SKM-1 treated with dmso at 0.1 percent for 144 hours (cell line): ENCODE results near the gene BABAM2.

Experiments
- DNase-seq: peaks from one replicate; lab custom pipeline; 2025; ENCODE audit not compliant: unreplicated experiment; lab: John Stamatoyannopoulos, UW

The BABAM2 gene

GRCh38 chr2:28350791-28351285 lies 460.3 kb downstream of the BABAM2 start:
- DNase-seq: no peak

DNA sequence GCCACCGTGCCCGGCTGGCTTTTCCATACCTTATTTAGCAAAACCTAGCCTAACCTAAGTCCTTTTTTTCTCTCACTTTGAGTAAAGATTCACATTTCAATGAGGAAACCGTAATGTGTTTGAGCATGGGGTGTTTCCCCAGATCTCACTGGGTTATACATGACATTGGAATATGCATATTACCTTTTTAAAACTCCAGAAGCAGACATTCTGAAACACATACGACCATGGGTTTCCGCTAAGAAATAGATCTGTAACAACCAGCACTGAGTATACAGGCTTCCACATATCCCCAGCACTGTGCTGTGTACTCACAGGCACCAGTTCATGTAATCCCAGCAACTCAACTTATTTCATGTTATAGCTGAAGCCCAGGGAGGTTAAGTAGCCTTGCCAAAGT lies 461.1 kb downstream of the BABAM2 start:
- DNase-seq: no peak

- no peak for DNase-seq
These were observed 461.6 kb downstream of the BABAM2 start for GRCh38 chr2:28352104-28352503.

- no peak for DNase-seq
These were observed 462.2 kb downstream of the BABAM2 start for GRCh38 chr2:28352610-28353195.

GRCh38 chr2:28354920-28355520 lies 464.5 kb downstream of the BABAM2 start:
- no peak for DNase-seq

- DNase-seq: no peak
These were observed 465.1 kb downstream of the BABAM2 start for GRCh38 chr2:28355521-28356094.

- no peak for DNase-seq
These were observed 465.8 kb downstream of the BABAM2 start for GRCh38 chr2:28356095-28356911.

DNA sequence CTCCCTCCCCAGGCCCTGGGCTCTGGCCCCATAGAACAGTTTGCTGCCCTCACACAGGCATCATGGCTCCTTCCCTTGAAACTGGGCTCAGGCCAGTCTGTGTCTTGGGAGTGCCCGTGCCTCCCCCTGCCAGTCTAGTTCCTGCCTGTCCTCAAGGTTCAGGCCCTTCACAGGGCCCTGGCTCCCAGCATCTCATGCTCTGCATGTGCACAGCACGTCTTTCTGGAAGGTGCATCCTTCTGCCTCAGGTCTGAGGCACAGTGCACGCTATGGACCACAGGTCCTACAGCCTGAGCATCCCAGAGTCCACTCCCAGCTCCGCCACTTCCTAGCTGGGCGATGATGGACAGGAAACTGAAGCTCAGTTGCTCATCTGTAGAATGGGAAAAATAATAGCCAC lies 466.5 kb downstream of the BABAM2 start:
- no peak for DNase-seq

GRCh38 chr2:28357948-28358667 lies 467.6 kb downstream of the BABAM2 start:
- DNase-seq: no peak

- no peak for DNase-seq
These were observed 468.2 kb downstream of the BABAM2 start for GRCh38 chr2:28358668-28359201.

DNA sequence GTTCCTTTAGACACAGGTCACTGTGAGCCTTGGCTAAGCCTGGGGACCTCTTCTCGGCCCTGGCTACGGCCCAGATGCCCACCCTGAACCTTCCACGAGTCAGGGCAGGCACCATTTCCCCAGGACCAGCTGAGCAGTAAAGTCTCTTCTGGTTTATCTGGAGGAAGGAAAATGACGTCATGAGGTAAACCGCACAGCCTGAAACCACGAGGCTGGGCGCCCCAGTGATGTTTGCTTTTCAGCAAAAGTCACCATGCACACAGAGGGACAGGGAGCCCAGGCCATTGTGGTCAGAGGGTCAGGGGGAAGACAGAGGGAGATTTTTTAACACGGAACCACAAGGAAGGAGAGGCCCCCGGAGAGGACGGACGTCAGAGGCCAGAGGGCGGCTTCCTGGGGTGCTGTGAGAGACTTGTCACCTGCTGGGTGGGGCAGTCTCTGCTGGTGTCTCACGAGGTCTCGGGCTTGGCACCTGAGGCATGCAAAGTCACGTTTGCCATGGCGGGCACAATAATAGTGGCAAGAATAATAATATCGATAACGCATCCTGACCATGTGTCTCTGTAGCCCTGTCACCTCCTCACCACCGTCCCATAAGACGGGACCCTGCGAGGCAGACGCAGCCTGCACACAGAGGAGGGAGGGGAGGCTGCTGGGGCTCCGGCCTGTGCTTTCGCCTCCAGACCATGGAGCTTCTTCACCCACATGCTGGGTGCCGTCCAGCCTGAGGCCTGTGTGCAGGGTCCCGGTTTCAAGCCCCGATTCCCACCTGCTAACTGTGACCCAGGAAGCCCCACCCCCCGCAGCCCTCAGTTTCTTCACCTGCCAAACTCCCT lies 468.9 kb downstream of the BABAM2 start:
- DNase-seq: peak; percentile 95

GRCh38 chr2:28360058-28360717 lies 469.7 kb downstream of the BABAM2 start:
- peak; percentile 70 for DNase-seq

DNA sequence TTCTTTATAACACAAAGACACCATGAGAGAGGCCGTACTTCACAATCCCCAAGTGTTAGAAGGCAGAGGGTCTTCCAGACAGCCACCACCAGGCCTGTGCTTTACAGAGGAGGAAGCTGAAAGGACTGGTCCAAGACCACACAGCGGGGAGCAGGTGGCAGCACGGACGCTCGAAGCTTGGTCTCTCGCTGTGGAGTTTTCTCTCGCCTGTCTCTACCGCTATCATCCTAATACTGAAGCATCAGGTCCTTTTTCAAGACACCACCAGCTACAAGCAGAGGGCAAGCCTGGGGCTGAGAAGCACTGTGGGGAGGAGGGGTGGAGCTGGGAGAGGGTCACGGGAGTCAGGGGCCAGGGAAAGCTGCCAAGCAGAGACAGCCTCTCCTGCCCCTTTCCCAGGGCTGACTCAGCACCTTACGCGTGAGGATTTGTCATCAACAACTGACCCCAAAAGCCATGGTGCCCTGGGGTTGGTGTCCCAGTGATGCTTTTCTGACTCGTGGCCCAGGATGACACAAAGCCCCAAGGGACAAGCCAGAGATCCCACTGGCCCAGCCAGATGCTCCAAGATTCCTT lies 470.3 kb downstream of the BABAM2 start:
- no peak for DNase-seq

GRCh38 chr2:28361991-28362710 lies 471.6 kb downstream of the BABAM2 start:
- DNase-seq: no peak

GRCh38 chr2:28362991-28363521 lies 472.5 kb downstream of the BABAM2 start:
- DNase-seq: no peak

DNA sequence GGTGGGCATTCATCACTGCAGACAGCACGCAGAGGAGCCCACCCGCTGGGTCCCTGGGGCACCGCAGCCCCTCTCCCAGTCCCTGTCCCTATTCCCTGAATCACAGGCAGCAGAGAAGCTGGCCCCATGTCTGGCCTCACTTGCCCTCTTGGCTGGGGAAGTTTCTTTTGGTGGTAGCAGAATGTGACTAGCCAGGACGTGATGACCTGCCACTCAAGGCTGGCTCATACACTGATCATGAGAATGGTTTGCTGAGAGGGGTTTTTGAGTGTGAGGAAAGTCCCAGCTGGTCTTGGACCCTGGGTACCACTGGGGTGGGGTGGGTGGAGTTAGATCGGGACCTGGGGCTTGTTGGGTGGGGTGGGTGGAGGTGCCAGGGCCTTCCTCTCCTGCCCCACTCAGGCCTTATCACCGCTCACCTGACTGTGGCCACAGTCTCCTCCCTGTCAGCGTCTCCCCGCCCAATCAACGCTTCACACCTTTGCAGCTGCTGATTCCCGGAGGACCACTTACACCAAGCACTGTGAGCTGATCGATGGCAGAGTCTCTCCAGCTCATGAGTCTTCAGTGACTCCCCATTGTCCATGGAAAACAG lies 473.3 kb downstream of the BABAM2 start:
- DNase-seq: no peak

- no peak for DNase-seq
These were observed 474.1 kb downstream of the BABAM2 start for GRCh38 chr2:28364610-28365009.

DNA sequence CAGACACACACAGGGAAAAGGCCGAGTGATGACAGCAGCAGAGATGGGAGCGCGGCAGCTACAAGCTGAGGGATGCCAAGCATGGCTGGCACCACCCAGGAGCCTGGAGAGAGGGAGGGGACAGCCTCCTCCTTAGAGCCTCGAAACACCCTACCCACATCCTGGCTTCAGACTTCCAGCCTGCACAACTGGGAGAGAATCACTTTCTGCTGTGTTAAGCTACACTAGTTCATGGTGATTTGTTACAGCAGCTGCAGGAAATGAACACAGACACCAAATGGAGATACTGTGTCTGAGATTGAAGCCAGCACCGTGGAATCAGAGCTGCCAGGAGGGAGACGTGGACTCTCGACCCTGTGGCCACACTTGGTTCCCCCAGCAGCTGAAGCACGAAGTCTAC lies 474.6 kb downstream of the BABAM2 start:
- no peak for DNase-seq
